CD4-positive, CD25-positive, alpha-beta regulatory T cell (primary cell): ENCODE results near the gene TNRC18. TPM values are rescaled to one million over a fixed set of nuclear protein-coding genes. Genes with fewer than 3 reads are reported as not detected.

ENCODE experiments used
- ATAC-seq, 2 donors: fragments of 150-1000 bp; cut with Tn5 transposase; one replicate each; pipeline ENCODE4 v1.10.0; 2021; ENCODE audit warnings: low read depth in 2 of 2, moderate number of reproducible peaks in 2 of 2, moderate library complexity in 1 of 2
- DNase-seq, 3 donors: peaks; one replicate each; pipeline versions ENCODE4 v3.0.0 to v3.0.0-alpha.2; 2012 to 2022; ENCODE audit warnings: mixed read lengths in 1 of 3
- H3K27ac ChIP-seq: one replicate; pipeline ENCODE4 v1.7.0; 2013; ENCODE audit warnings: mild to moderate bottlenecking, low read length; ENCODE audit not compliant: insufficient read depth, poor library complexity, severe bottlenecking
- H3K27me3 ChIP-seq: one replicate; pipeline ENCODE4 v1.7.0; 2013; ENCODE audit warnings: low read length; ENCODE audit not compliant: control insufficient read depth, insufficient read depth
- H3K36me3 ChIP-seq: one replicate; pipeline ENCODE4 v1.7.0; 2013; ENCODE audit warnings: mild to moderate bottlenecking, low read length, moderate library complexity; ENCODE audit not compliant: control insufficient read depth, insufficient read depth
- H3K4me1 ChIP-seq: 2 replicates; pipeline ENCODE4 v1.7.0; 2013; ENCODE audit warnings: mild to moderate bottlenecking, low read length; ENCODE audit not compliant: insufficient read depth, control insufficient read depth, poor library complexity, severe bottlenecking
- H3K4me3 ChIP-seq: one replicate; pipeline ENCODE4 v1.7.0; 2013; ENCODE audit warnings: low read depth, mild to moderate bottlenecking, low read length, moderate library complexity
- H3K9me3 ChIP-seq, 2 experiments: 1 replicate in 1 of 2; 2 replicates in 1 of 2; pipeline ENCODE4 v1.7.0; 2013; ENCODE audit warnings: low read length in 2 of 2, mild to moderate bottlenecking in 1 of 2, moderate library complexity in 1 of 2; ENCODE audit not compliant: control insufficient read depth in 2 of 2
- H3K27ac Mint-ChIP-seq, 3 donors: one replicate each; pipeline ENCODE4 v1.8.0; 2020 to 2022; ENCODE audit warnings: mild to moderate bottlenecking in 3 of 3, mixed read lengths in 3 of 3, moderate library complexity in 2 of 3
- H3K27me3 Mint-ChIP-seq: one replicate; pipeline ENCODE4 v1.8.0; 2022; ENCODE audit warnings: mild to moderate bottlenecking, mixed read lengths
- H3K36me3 Mint-ChIP-seq: one replicate; pipeline ENCODE4 v1.8.0; 2020; ENCODE audit warnings: mixed read lengths
- H3K4me1 Mint-ChIP-seq, 4 donors: one replicate each; pipeline ENCODE4 v1.8.0; 2020 to 2022; ENCODE audit warnings: mixed read lengths in 4 of 4, mild to moderate bottlenecking in 1 of 4
- H3K4me3 Mint-ChIP-seq, 4 donors: one replicate each; pipeline ENCODE4 v1.8.0; 2020 to 2022; ENCODE audit warnings: mild to moderate bottlenecking in 4 of 4, mixed read lengths in 4 of 4, moderate library complexity in 3 of 4
- H3K9me3 Mint-ChIP-seq, 7 donors: one replicate each; pipeline ENCODE4 v1.8.0; 2020 to 2022; ENCODE audit warnings: mixed read lengths in 7 of 7, mild to moderate bottlenecking in 3 of 7, moderate library complexity in 2 of 7
- polyA plus RNA-seq, 4 donors: library from polyadenylated mRNA; unstranded; fragments of 300-500 nt; fragmentation: Illumina TruSeq; gene quantifications; one replicate each; pipeline ENCODE4 v1.2.3, GENCODE V29; 2021
- total RNA-seq: library from RNA; stranded (reverse); gene quantifications from one replicate; pipeline ENCODE4 v1.2.3, GENCODE V29; 2022

Gene TNRC18
- total and polyA plus RNA-seq, 5 donors from 2014 or later = 0.17 to 80.1 (median 0.60) TPM

- Histone ChIP-seq H3K9me3 (no peaks in the 10 kb centered on the region), H3K4me3 (no peak overlapping the region), H3K27me3 (no peaks in the 10 kb centered on the region), H3K4me1 (peaks cover 8% of the 10 kb centered on the region), H3K27ac (no peak overlapping the region), H3K36me3 (peaks cover 76% of the 10 kb centered on the region)
- Mint-ChIP-seq H3K4me1 (peaks cover 0 to 15% (median 6%) of the 10 kb centered on the region in 4 donors), H3K4me3 (no peak overlapping the region), H3K9me3 (no peaks in the 10 kb centered on the region), H3K27ac (peak overlapping the region in 2 of 3 donors; percentile 44 to 50), H3K27me3 (no peaks in the 10 kb centered on the region), H3K36me3 (peaks cover 44% of the 10 kb centered on the region)
- no peak for DNase-seq
- no peak for ATAC-seq
These were observed 69.0 kb downstream of the TNRC18 start for GRCh38 chr7:5354460-5355232.

DNA sequence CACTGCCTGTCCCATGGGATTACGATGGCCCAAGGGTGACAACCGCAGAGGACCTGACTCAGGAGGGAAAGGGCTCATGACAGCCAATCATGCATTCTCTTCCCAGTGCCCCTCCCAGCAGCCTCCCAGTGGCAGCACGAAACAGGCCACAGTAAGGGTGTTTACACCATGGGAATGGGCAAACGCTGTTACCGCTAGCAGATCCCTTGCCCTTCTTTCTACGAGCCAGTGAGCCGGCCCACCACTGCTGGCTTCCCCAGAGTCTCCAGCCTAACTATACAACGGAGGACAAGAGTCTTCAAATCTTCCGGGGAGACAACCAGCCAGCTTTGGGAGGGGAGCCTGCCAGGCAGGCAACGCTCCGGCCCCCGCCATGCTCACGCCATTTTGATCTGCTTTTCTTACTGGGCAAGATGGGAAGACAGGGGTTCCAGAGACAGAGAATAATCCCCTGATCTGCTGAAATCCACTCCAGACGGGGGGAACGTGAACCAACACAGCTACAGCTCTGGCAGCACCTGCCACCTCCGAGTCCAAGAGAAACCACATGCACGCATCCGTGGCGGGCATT lies 71.1 kb downstream of the TNRC18 start:
- H3K9me3 Mint-ChIP-seq = no peaks in the 10 kb centered on the region
- DNase-seq (no peak), ATAC-seq (no peak)
- peaks cover 8% of the 10 kb centered on the region for H3K4me1 ChIP-seq
- no peak overlapping the region for H3K4me3 ChIP-seq
- H3K27me3 ChIP-seq = no peaks in the 10 kb centered on the region
- H3K4me1 Mint-ChIP-seq = peaks cover 0 to 15% (median 6%) of the 10 kb centered on the region in 4 donors
- no peaks in the 10 kb centered on the region for H3K27me3 Mint-ChIP-seq
- H3K4me3 Mint-ChIP-seq = no peak overlapping the region
- no peaks in the 10 kb centered on the region for H3K9me3 ChIP-seq
- no peak overlapping the region for H3K27ac ChIP-seq
- peaks cover 33% of the 10 kb centered on the region for H3K36me3 Mint-ChIP-seq
- peaks cover 57% of the 10 kb centered on the region for H3K36me3 ChIP-seq
- H3K27ac Mint-ChIP-seq = no peak overlapping the region

GRCh38 chr7:5351507-5352265 lies 71.9 kb downstream of the TNRC18 start:
- H3K27me3 ChIP-seq = no peaks in the 10 kb centered on the region
- Mint-ChIP-seq H3K27ac (no peak overlapping the region), H3K4me3 (no peak overlapping the region), H3K9me3 (no peaks in the 10 kb centered on the region), H3K4me1 (peaks cover 0 to 15% (median 5%) of the 10 kb centered on the region in 4 donors), H3K27me3 (no peaks in the 10 kb centered on the region), H3K36me3 (peaks cover 30% of the 10 kb centered on the region)
- H3K9me3 ChIP-seq = no peaks in the 10 kb centered on the region
- H3K36me3 ChIP-seq = peaks cover 49% of the 10 kb centered on the region
- DNase-seq (no peak), ATAC-seq (no peak)
- peaks cover 8% of the 10 kb centered on the region for H3K4me1 ChIP-seq
- no peak overlapping the region for H3K27ac ChIP-seq
- no peak overlapping the region for H3K4me3 ChIP-seq

- no peak for DNase-seq
- Mint-ChIP-seq H3K4me1 (peaks cover 0 to 15% (median 5%) of the 10 kb centered on the region in 4 donors), H3K36me3 (peaks cover 26% of the 10 kb centered on the region), H3K27ac (peak overlapping the region in 1 of 3 donors; percentile 48), H3K9me3 (no peaks in the 10 kb centered on the region), H3K4me3 (no peak overlapping the region), H3K27me3 (no peaks in the 10 kb centered on the region)
- Histone ChIP-seq H3K9me3 (no peaks in the 10 kb centered on the region), H3K4me3 (no peak overlapping the region), H3K27ac (no peak overlapping the region), H3K27me3 (no peaks in the 10 kb centered on the region), H3K36me3 (peaks cover 41% of the 10 kb centered on the region), H3K4me1 (peaks cover 8% of the 10 kb centered on the region)
- no peak for ATAC-seq
These were observed 72.8 kb downstream of the TNRC18 start for GRCh38 chr7:5350600-5351385.

- H3K9me3 Mint-ChIP-seq = no peaks in the 10 kb centered on the region
- Histone ChIP-seq H3K9me3 (peaks cover 0 to under 1% of the 10 kb centered on the region in 2 experiments), H3K27me3 (no peaks in the 10 kb centered on the region), H3K27ac (no peak overlapping the region), H3K36me3 (peaks cover 37% of the 10 kb centered on the region), H3K4me3 (no peak overlapping the region), H3K4me1 (peaks cover 4% of the 10 kb centered on the region)
- ATAC-seq (no peak), DNase-seq (no peak)
- H3K4me1 Mint-ChIP-seq = peaks cover 0 to 14% (median 4%) of the 10 kb centered on the region in 4 donors
- H3K27ac Mint-ChIP-seq = no peak overlapping the region
- H3K27me3 Mint-ChIP-seq = no peaks in the 10 kb centered on the region
- no peak overlapping the region for H3K4me3 Mint-ChIP-seq
- peaks cover 27% of the 10 kb centered on the region for H3K36me3 Mint-ChIP-seq
These were observed 73.5 kb downstream of the TNRC18 start for GRCh38 chr7:5350174-5350463.

GRCh38 chr7:5349437-5350173 lies 74.0 kb downstream of the TNRC18 start:
- Mint-ChIP-seq H3K4me3 (no peak overlapping the region), H3K9me3 (no peaks in the 10 kb centered on the region), H3K27ac (no peak overlapping the region), H3K36me3 (peaks cover 27% of the 10 kb centered on the region), H3K4me1 (peaks cover 0 to 9% (median 2%) of the 10 kb centered on the region in 4 donors), H3K27me3 (no peaks in the 10 kb centered on the region)
- ATAC-seq (no peak), DNase-seq (no peak)
- Histone ChIP-seq H3K27me3 (no peaks in the 10 kb centered on the region), H3K27ac (no peak overlapping the region), H3K9me3 (peaks cover 0 to 5% of the 10 kb centered on the region in 2 experiments), H3K4me1 (no peaks in the 10 kb centered on the region), H3K36me3 (peaks cover 43% of the 10 kb centered on the region), H3K4me3 (no peak overlapping the region)

DNA sequence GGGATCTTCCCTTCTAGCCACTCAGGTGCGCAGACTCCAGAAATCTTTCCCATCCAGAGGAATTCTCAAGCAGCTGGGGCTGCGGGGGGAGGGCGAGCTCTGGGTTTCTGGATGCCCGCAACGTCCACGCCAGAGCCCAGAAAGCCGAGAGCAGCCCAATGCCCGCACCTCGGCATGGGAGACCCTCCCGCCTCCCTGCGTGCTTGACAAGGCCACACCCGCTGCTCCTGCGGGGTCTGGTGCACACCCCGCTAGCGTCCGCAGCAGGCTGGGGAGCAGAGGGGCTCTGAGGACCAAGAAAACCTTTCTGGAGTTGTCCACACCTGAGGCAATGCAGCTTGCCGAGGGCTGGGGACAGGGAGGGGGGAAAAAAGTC lies 74.6 kb downstream of the TNRC18 start:
- no peak for ATAC-seq
- Mint-ChIP-seq H3K36me3 (peaks cover 26% of the 10 kb centered on the region), H3K4me3 (no peak overlapping the region), H3K4me1 (peaks cover 0 to 3% (median 0%) of the 10 kb centered on the region in 4 donors), H3K27me3 (no peaks in the 10 kb centered on the region), H3K27ac (no peak overlapping the region), H3K9me3 (peaks cover 0 to 3% (median 1%) of the 10 kb centered on the region in 7 donors)
- H3K36me3 ChIP-seq = peaks cover 44% of the 10 kb centered on the region
- no peaks in the 10 kb centered on the region for H3K27me3 ChIP-seq
- DNase-seq = no peak
- no peaks in the 10 kb centered on the region for H3K4me1 ChIP-seq
- no peak overlapping the region for H3K27ac ChIP-seq
- H3K9me3 ChIP-seq = peaks cover 3 to 11% of the 10 kb centered on the region in 2 experiments
- H3K4me3 ChIP-seq = no peak overlapping the region
